Thyroid gland (tissue), 4 donors: ENCODE results near the gene ERCC6L2. TPM values are rescaled to one million over a fixed set of nuclear protein-coding genes. Genes with fewer than 3 reads are reported as not detected.

ENCODE experiments used
- DNase-seq, 2 donors: peaks; one replicate each; pipeline ENCODE4 v3.0.0-alpha.2; 2019
- H3K27ac ChIP-seq, 3 donors: fragments of 200-600 bp; sonication (generic); 1 replicate in 2 of 3; 2 replicates in 1 of 3; pipeline ENCODE4 v1.5.1; 2016 to 2019; ENCODE audit warnings: mild to moderate bottlenecking in 1 of 3, moderate library complexity in 1 of 3
- H3K27me3 ChIP-seq: fragments of 200-600 bp; sonication (generic); one replicate; pipeline ENCODE4 v1.5.1; 2019
- H3K36me3 ChIP-seq, 2 donors: fragments of 200-600 bp; sonication (generic); one replicate each; pipeline ENCODE4 v1.5.1; 2016 to 2019
- H3K4me1 ChIP-seq, 2 donors: fragments of 200-600 bp; sonication (generic); one replicate each; pipeline ENCODE4 v1.5.1; 2017 to 2019
- H3K4me3 ChIP-seq, 3 donors: fragments of 200-600 bp; sonication (generic); replicated peaks in 1 of 3; 1 replicate in 2 of 3; 2 replicates in 1 of 3; pipeline ENCODE4 v1.5.1; 2016; ENCODE audit warnings: mild to moderate bottlenecking in 1 of 3
- H3K9me3 ChIP-seq: fragments of 200-600 bp; sonication (generic); one replicate; pipeline ENCODE4 v1.5.1; 2017
- CTCF ChIP-seq, 6 experiments: fragments of 200-600 bp in 3 of 6; fragments of 450-650 bp in 3 of 6; sonication (generic) in 3 of 6; IDR thresholded peaks; one replicate each; pipeline ENCODE4 v1.5.1; 2016 to 2019; ENCODE audit warnings: antibody characterized with exemption in 6 of 6, mild to moderate bottlenecking in 2 of 6, inconsistent platforms in 1 of 6, moderate library complexity in 1 of 6
- POLR2A ChIP-seq, 2 donors: fragments of 450-650 bp; IDR thresholded peaks; one replicate each; pipeline ENCODE4 v1.6.1; 2017; ENCODE audit warnings: antibody characterized with exemption in 2 of 2, mild to moderate bottlenecking in 2 of 2, moderate library complexity in 1 of 2
- WGBS, 2 donors: methylation state at CpG; one replicate each; pipeline ENCODE4 v1.1.5; 2017; 5-methylcytosine and 5-hydroxymethylcytosine counted together
- intact Hi-C: fragments of 100-400 bp; cut with DNase I; formaldehyde crosslinking; loops from one replicate; pipeline ENCODE4 v1.15.1; 2023
- total RNA-seq, 4 donors: library from RNA; depleted of rRNA; stranded (reverse); fragments of >200 nt; gene quantifications; one replicate each; pipeline ENCODE4 v1.2.3, GENCODE V29; 2016

Gene ERCC6L2
- total RNA-seq, 4 donors from 2014 or later: 90.6 to 130 (median 95.3) TPM

GRCh38 chr9:95953986-95954385, 78.5 kb downstream of the ERCC6L2 start:
- Histone ChIP-seq H3K27me3 (no peaks in the 10 kb centered on the region), H3K27ac (no peak overlapping the region), H3K4me1 (no peaks in the 10 kb centered on the region), H3K9me3 (no peaks in the 10 kb centered on the region), H3K36me3 (no peaks in the 10 kb centered on the region), H3K4me3 (no peak overlapping the region)
- 90 to 95% methylated on average over 1 of the region's 1 CpG for WGBS, 2 donors
- no peak for TF ChIP-seq POLR2A (IDR thresholded peaks at IDR 0.05)
- no peak for TF ChIP-seq CTCF (IDR thresholded peaks at IDR 0.05)
- DNase-seq: no peak
- intact Hi-C loops: no loop called here

GRCh38 chr9:95954940-95955339, 79.4 kb downstream of the ERCC6L2 start:
- H3K27me3 ChIP-seq: no peaks in the 10 kb centered on the region
- TF ChIP-seq POLR2A (IDR thresholded peaks at IDR 0.05) (no peak), CTCF (IDR thresholded peaks at IDR 0.05) (no peak)

GRCh38 chr9:95962936-95963335, 87.4 kb downstream of the ERCC6L2 start:
- Histone ChIP-seq H3K4me3 (no peak overlapping the region), H3K27me3 (no peaks in the 10 kb centered on the region), H3K27ac (no peak overlapping the region), H3K36me3 (no peaks in the 10 kb centered on the region), H3K4me1 (peaks cover 0 to 4% of the 10 kb centered on the region in 2 donors), H3K9me3 (no peaks in the 10 kb centered on the region)
- intact Hi-C loops: no loop called here
- no peak for DNase-seq
- 91 to 92% methylated on average over 2 of the region's 2 CpGs for WGBS, 2 donors
- TF ChIP-seq POLR2A (IDR thresholded peaks at IDR 0.05): no peak
- TF ChIP-seq CTCF (IDR thresholded peaks at IDR 0.05): no peak

More at GRCh38 chr9:95954940-95955339, 79.4 kb downstream of the ERCC6L2 start:
- Histone ChIP-seq H3K4me1 (no peaks in the 10 kb centered on the region), H3K27ac (no peak overlapping the region), H3K4me3 (no peak overlapping the region), H3K9me3 (no peaks in the 10 kb centered on the region), H3K36me3 (no peaks in the 10 kb centered on the region)
- intact Hi-C loops: no loop called here
- WGBS, 2 donors: 90 to 96% methylated on average over 2 of the region's 2 CpGs
- DNase-seq: no peak

- H3K36me3 ChIP-seq: no peaks in the 10 kb centered on the region
- TF ChIP-seq CTCF (IDR thresholded peaks at IDR 0.05) (no peak), POLR2A (IDR thresholded peaks at IDR 0.05) (no peak)
- no peaks in the 10 kb centered on the region for H3K27me3 ChIP-seq
- H3K9me3 ChIP-seq: no peaks in the 10 kb centered on the region
- intact Hi-C loops: no loop called here
- DNase-seq: no peak
- no peak overlapping the region for H3K4me3 ChIP-seq
- 99 to 100% methylated on average over 3 of the region's 3 CpGs for WGBS, 2 donors
- H3K27ac ChIP-seq: no peak overlapping the region
- peaks cover 0 to 4% of the 10 kb centered on the region in 2 donors for H3K4me1 ChIP-seq
Measured at GRCh38 chr9:95963659-95964058, 88.2 kb downstream of the ERCC6L2 start.

- no peaks in the 10 kb centered on the region for H3K27me3 ChIP-seq
- WGBS, 2 donors: 47 to 53% methylated on average over 2 of the region's 2 CpGs
- H3K4me1 ChIP-seq: peaks cover 0 to 4% of the 10 kb centered on the region in 2 donors
- no peak for DNase-seq
- peaks cover 0 to 3% of the 10 kb centered on the region in 2 donors for H3K36me3 ChIP-seq
- no peaks in the 10 kb centered on the region for H3K9me3 ChIP-seq
- TF ChIP-seq CTCF (IDR thresholded peaks at IDR 0.05): no peak
- no peak for TF ChIP-seq POLR2A (IDR thresholded peaks at IDR 0.05)
- H3K27ac ChIP-seq: no peak overlapping the region
- H3K4me3 ChIP-seq: no peak overlapping the region
- intact Hi-C loops: no loop called here
Measured at GRCh38 chr9:95966306-95966705, 90.8 kb downstream of the ERCC6L2 start.
